Measurements from ENCODE around the gene DGCR6.
"Not testable (repeated sequence)": the region's sequence is repeated elsewhere in the genome, so short reads cannot be mapped to it uniquely, and the experiment has no call there.

Gene DGCR6

DNA sequence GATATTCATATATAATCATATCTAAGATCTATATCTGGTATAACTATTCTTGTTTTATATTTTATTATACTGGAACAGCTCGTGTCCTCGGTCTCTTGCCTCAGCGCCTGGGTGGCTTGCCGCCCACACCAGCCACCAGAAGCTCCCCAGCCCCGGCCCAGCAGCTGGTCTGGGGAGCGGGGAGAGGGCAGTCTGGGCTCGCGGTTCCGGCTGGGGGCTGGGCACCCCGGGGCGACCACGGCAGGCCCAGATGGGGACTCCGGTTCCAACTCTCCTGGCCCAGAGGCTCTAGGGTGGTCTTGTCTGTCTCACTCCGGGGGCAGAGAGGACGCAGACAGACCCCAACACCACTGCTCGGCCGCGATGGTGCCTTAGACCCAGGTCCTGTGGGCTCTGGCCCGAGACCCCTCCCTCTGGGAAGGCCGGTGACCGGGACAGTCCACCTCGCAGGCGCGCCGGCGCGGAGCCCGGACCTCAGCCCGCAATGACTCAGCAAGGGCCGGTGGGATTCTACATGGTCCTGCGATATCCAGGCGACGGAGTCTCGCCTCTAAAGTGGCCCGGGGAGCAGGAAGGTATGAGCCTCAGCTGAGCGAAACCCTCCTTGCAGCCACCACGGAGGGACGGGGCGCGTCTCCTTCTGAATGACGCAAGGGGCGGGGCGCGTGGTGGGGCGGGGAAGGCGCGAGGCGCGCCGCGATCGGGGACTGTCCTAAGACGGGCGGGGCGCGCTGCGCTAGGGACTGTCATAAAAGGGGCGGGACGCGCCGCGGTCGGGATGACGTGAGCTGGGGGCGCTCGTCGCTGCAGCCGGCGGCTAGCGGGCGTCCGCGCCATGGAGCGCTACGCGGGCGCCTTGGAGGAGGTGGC is at the start of gene DGCR6:
TSS of gene DGCR6 (plus strand) at position 781 of the 870 bp plus-strand sequence. CDS start at position 836, 55 bp downstream.
- no peak for DNase-seq (ENCODE audit: low spot score)

DNA sequence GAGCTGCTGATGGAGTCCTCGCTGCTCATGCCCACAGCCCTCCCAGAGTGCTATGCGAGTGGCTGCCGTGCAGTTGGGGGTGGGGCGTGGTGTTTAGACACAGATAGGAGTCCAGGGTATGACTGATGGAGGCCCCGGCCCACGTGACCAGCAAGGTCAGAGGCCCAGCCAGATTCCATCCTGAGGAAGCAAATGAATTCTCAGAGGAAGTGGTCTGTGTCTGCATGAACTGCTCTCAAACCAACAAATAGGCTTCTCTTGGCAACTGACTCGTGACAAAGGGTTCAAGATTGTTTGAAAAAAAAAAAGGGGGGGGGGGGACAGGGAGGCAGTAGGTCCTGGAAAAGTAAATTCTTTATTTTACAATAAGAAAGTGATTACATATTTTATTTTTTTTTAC is 46.8 kb upstream of the DGCR6 start:
- not testable (repeated sequence) for DNase-seq (ENCODE audit: low spot score)

DNA sequence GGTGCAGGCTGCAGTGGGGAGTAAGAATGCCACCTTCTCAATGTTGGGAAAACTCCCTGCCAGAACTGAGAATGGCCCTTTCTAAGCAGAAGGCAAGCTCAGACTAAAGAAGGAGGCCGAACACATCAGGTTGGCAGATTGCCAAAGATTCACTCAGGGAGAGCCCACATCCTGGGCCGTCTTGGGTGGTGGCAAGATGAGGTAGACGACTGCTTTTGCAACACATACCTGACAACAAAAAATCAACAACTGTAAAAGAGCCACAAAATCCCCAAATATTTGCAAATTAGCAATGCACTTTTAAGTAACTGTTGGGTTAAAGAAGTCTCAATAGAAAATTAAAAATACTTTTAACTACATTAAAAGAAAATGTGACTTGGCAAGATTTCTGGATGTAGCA is 24.9 kb upstream of the DGCR6 start:
- not testable (repeated sequence) for DNase-seq (ENCODE audit: low spot score)

DNA sequence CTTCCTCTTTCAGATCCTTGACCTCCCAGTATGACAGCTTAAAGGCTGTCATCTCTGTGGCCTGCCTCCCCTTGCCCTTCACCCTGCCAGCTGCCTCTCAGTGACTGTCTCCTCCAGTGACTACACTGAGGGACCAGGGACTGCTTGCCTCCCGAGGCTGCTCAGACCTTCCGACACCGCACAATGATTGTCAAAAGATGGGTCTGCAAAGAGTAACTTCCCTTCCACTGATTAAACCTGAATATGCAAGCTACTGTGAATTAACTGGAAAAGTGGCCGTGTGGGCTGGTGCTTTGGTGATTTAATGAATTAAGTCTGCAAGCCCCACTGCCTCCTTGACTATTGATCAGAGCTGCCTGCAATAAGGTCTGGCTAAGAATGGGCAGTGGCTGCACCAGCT is 21.7 kb upstream of the DGCR6 start:
- DNase-seq (ENCODE audit: low spot score) = not testable (repeated sequence)

DNA sequence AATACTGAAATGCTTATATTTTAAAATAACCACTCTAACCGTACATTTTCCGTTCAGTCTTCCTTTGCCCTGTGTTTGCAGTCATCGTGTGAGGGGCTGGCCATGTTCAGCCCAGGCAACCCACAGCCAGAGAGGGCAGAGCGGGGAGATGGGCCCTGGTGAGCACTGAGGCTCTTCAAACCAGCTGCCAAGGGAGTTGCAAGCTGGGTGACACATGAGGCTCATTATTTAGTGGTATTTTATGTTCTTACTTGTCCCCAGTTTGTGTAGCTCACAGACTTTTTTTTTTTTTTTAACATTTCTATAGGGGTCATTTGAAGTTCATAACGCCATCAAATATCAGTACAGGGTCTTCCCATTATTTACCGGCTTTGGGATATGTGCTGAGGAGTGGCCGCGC is 18.0 kb upstream of the DGCR6 start:
- DNase-seq (ENCODE audit: low spot score) = no peak

DNA sequence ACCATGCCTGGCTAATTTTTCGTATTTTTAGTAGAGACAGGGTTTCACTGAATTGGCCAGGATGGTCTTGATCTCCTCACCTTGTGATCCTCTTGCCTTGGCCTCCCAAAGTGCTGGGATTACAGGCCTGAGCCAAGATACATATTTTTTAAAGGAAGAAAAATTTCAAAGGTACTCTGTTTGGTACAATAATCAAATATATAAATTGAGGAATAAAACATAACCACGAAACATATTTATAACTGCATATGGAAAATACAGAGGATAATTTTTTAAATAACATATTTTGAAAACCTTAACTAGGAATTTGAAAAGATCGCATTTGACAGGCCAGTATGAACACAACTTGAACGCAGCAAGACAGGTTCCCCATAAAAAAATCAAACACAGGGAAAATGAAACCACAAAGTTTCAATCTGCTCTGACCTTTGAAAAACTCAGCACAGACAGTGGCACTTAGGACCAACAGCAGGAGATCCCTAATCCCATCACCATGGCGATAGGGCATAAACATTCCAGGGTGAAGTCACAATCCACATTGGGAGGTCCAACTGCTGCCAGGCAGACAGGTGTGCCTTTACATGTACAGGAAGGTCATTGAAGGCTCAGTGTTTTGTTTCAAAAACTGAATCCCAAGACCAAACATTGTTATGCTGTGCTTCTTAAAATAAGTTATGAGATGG is 15.5 kb upstream of the DGCR6 start:
- not testable (repeated sequence) for DNase-seq (ENCODE audit: low spot score)

DNA sequence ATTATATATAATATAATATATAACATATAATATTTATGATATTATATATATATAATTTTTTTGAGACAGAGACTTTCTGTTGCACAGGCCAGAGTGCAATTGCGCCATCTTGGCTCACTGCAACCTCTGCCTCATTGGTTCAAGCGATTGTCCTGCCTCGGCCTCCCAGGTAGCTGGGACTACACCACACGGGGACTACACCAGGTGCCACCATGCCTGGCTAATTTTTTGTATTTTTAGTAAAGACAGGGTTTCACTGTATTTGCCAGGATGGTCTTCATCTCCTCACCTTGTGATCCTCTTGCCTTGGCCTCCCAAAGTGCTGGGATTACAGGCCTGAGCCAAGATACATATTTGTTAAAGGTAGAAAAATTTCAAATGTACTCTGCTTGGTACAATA is 12.3 kb upstream of the DGCR6 start:
- DNase-seq (ENCODE audit: low spot score) = not testable (repeated sequence)

DNA sequence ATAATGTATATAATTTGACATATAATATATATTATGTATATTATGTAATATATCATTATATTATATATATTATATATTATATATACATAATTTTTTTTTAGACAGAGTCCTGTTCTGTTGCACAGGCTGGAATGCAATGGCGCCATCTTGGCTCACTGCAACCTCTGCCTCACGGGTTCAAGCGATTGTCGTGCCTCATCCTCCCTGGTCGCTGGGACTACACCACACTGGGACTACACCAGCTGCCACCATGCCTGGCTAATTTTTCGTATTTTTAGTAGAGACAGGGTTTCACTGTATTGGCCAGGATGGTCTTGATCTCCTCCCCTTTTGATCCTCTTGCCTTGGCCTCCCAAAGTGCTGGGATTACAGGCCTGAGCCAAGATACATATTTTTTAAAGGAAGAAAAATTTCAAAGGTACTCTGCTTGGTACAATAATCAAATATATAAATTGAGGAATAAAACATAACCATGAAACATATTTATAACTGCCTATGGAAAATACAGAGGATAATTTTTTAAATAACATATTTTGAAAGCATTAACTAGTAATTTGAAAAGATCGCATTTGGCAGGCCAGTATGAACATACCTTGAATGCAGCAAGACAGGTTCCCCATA is 10.0 kb upstream of the DGCR6 start:
- DNase-seq (ENCODE audit: low spot score) = not testable (repeated sequence)

DNA sequence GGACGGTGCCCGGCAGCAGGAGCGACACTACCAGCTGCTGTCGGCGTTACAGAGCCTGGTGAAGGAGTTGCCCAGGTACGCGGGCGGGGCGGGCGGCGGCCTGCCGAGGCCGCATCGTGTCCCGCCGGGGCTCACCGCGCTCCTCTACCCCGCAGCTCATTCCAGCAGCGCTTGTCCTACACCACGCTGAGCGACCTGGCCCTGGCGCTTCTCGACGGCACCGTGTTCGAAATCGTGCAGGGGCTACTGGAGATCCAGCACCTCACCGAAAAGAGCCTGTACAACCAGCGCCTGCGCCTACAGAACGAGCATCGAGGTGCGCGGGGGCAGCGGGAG is 258 bp downstream of the DGCR6 start:
- not testable (repeated sequence) for DNase-seq (ENCODE audit: low spot score)

DNA sequence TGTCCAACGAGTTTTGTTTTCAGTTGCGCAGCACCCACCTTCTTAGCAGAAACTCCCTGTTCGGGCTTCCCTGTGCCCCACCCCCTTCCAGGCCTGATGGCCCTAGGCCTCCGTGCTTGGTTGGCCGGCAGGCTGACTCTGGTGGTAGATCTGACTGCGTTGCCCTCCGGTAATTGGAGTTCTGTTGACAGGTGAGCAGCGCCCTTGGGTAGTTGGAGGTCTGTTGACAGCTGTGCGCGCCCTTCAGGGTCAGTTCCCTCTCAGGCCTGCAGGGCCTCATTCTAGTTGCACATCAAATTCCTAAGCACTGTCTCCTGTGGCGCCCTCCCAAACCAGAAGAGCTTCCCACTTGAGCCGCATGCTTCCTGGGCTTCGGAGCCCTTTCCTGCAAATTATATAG is 776 bp downstream of the DGCR6 start:
- no peak for DNase-seq (ENCODE audit: low spot score)

DNA sequence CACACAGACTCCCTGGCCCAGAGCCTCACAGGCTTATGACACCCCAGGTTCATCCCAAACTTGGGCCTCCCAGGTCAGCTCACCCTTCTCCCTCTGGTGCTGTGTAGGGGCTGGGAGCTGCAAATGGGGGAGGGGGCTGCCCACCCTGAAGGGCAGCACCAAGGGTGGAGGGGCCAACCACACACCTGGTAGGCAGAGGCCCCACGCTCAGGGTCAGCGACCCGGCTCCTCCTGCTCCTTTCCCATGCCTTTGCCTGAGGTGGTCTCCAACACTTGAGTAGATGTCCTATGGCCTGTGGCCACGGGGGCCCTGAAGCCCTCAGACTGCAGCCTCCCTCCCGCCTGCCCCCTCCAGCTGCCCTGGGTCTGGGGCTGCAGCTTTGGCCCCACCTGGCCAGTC is 3.4 kb downstream of the DGCR6 start:
- DNase-seq (ENCODE audit: low spot score) = no peak

DNA sequence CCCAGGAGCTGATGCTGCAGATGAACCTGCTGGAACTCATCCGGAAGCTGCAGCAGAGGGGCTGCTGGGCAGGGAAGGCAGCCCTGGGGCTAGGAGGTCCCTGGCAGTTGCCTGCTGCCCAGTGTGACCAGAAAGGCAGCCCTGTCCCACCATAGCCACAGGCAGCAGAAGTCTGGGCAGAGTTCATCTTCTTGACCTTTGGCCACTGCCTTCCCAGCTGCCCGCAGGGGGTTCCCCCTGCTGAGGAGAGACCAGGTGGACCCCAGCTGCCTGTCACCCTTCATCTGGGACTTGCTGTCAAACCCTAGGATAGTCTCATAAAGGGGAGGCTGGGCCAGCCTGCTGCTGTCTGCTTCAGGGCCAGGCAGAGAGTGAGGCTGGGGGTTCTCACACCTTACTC is 5.4 kb downstream of the DGCR6 start:
- DNase-seq (ENCODE audit: low spot score) = not testable (repeated sequence)

DNA sequence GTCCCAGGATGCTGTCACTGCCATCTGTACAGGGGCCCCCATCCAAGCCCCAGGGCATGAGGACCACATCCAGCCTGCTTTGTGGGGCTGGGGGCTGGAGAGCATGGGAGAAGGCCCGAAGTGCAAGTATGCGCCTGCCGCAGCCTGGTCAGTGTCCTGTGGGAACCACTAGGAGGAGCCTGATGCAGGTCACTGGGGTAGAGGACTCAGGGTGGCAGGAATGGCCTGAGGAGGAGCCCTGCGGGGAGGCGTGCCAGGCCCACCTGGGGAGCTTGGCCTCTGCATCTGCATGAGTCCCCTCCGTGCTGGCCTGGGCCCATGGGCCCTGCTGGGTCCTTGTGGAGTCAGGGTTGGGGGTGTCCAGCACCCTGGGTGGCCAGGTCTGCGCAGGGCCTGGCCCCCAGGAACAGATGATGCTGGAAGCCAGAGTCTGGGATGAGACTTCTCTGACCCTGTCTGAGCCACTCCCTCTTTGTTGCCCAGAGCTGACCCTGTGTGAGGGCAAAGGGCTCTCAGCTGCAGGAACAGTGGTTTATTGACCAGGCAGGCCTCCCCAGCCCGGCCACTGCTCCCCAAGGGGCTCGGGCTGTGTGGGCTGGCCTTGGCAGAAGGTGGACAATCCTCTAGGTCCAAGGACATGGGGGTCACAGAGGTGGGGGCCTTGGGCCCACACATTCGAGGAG is 6.3 kb downstream of the DGCR6 start:
- not testable (repeated sequence) for DNase-seq (ENCODE audit: low spot score)

DNA sequence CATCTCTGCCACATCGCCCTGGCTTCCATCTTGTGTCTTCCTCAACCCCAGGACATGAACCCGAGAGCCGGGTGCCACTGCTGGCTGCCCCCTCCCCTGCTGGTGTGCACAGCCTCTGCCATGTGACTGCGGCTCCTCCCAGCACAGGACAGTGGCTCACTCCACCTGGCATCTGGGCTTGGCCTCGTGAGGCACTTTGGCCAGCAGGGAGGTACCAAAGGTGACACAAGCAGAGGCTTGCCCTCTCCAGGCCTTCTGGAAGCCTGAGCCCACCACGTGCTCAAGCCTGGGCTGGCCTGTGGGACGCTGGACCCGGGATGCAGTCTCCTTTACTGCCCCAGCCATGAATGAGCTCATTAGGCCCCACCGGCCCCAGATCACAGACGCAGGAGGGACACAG is 8.4 kb downstream of the DGCR6 start:
- DNase-seq (ENCODE audit: low spot score) = not testable (repeated sequence)

DNA sequence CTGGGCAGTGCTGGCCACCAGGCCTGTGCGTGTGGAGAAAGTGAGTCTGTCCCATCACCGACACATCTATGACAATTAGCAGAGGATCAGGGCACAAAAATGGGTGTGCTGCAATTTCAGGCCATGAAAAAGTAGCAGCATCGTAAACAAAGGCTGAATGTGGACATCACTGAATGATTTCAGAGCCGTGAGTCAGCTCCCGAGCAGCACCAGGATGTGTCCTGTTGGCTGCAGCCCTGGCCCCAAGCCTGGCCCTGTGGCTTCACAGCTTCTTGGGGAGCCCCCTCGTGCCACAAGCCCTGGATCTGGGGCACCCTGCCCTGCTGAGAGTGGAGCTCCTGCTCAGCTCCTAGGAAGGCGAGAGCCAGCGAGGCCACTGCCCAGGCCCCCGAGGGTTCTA is 9.4 kb downstream of the DGCR6 start:
- not testable (repeated sequence) for DNase-seq (ENCODE audit: low spot score)

DNA sequence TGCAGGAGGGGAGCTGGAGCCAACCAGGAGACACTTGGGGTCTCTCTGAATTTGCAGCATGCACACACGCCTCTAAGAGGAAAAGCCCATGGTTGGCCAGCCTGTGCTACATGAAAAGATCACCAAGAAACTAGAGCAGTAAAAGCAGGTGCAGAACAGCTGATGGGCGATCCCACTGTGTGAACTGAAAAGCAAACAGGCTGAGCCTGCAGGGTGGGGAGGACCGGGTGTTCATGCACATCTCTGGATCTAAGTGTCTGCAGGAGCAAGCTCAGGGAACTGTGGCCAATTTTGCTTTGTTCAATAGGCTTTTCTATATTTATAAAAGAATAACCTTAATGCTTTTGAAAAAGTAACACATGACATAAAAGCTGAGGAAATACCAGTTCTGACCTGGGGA is 11.7 kb downstream of the DGCR6 start:
- not testable (repeated sequence) for DNase-seq (ENCODE audit: low spot score)

DNA sequence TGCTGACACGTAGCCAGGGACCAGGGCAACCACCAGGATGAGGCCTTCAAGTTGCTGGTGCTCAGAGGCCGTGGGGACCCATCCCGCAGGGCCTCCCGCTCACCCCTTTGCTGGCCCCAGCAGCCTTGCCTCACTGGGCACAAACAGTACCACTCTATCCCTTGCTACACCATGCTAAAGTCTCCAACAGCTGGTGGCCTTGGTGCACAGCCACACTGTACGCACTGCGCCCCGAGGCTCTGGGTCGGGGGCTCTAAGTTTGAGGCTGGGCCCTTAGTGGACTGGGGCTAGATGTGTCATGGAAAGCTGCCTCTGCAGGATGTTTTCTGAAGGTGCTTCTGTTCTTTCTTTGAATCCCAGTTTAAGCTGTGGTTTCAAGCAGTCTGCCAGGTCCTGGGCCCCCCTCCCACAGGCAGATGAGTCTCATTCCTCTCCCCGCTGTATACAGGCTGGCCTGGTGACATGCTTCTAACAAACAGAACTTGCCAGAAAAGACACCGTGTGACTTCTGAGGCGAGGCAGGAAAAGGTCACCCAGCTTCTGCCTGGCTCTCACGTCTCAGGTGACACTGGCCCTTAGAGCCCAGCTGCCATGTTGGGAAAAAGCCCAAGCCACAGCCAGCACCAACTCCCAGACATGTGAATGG is 14.3 kb downstream of the DGCR6 start:
- DNase-seq (ENCODE audit: low spot score) = not testable (repeated sequence)

DNA sequence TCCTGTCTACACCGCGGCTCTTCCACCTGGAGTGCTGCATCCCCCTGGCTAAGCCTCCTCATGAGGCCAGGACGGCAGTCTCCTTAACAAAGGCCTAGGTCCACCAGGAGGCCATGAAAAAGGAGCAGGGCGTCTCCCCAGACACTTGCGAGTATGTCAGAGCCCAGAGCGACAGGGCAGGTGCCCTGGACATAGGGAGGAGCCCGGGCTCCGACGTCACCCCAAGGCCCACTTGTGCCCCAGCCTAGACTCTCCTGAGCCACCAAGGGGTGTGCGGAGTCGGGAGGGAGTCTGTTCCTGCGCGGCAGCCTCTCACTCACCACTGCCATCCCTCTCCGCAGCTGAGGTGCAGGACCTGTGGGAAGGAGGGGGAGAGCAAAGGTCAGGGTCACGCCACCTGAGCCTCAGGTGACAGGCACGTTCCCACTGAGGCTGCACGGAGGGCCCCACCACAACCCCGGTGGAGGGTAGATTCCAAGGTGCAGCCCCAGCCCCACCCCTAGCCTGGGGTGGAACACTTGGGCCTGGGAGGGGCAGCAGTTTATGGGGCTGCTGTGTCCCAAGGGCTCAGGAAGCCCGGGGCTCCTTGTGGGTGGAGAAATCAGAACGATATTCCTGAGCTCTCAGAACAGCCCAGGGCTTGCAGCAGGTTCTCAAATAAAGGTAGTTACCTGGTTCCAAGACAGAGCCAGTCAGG is 19.4 kb downstream of the DGCR6 start:
- DNase-seq (ENCODE audit: low spot score) = no peak

DNA sequence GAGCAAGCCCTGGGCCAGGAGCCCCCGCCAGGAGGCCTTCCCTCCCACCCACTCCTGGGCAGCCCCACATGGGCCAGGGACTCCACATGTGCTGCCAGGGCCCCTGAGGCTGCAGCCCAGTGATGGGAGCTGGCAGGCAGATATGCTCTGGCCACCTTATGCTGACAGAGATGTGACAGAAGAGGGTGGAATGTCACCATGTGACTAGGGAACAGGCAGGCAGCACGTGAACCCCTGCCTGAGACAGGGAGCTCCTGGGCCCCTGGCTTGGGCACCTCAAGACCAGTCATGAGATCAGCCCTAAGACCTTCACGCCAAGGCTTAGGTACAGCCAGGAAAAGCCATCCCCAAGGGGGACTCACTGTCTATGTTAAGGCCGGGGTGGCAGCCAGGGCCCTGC is 20.9 kb downstream of the DGCR6 start:
- DNase-seq (ENCODE audit: low spot score) = no peak

DNA sequence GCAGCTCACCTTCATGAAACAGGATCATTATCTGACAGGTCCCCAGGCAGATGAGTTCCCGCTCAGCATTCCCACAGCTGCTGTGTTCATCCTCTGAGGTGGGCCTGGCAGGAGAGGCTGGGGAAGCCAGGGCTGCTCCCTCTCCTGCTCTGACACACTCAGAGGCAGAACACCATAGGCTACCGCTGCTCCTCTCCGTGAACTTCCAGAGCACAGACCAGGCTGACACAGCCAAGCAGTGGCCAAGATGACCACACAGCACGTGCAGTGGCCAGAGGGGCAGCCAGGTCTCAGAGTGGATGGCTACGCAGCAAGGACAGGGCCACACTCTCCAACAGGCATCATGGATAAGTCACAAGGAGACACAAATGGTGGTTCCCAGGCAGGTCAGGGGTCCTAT is 21.5 kb downstream of the DGCR6 start:
- no peak for DNase-seq (ENCODE audit: low spot score)

DNA sequence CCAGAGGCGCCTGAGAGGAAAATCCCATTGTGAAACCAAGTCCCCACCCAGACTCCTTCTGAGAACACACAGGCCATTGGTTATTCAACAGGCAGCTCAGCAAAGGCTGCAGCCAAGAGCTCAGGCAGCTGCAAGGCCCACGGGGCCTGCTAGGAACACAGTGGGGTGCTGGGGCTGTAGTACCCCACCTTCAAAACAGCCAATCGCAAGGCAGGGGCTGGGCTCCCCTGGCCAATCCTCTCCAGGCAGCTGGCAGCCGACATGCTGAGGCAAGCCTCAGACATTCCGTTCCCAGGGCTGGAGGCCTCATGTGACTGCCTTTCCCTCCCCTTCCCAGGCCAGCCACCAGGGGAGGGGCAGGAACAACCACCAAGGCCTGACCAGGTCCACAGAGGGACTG is 23.3 kb downstream of the DGCR6 start:
- no peak for DNase-seq (ENCODE audit: low spot score)

All from RKO (cell line).